HepG2 (cell line): ENCODE results near the gene NPTX2. TPM values are rescaled to one million over a fixed set of nuclear protein-coding genes. Genes with fewer than 3 reads are reported as not detected.

Experiments
- ATAC-seq: fragments of 200-7000 bp; cut with Tn5 transposase; 3 replicates; pipeline ENCODE4 v1.9.1; 2020; ENCODE audit warnings: mild to moderate bottlenecking, moderate library complexity
- BruUV-seq: library from RNA; stranded (reverse); fragments of 400-500 nt; replicated peaks from 2 replicates; lab custom pipeline; 2021; lab: Mats Ljungman, UMichigan
- CTCF ChIA-PET: fragments of 300-600 bp; formaldehyde crosslinking; extraction: SDS; loops from one replicate; lab custom pipeline; 2021; ENCODE audit warnings: low total read pairs, inconsistent platforms, low intra/inter-chr PET ratio; lab: Yijun Ruan, JAX
- POLR2A ChIA-PET: fragments of 350-600 bp; sonication (Branson Sonifier 250); formaldehyde crosslinking; loops from one replicate; lab custom pipeline; 2020; ENCODE audit warnings: antibody characterized with exemption, inconsistent platforms; lab: Yijun Ruan, JAX
- DNase-seq: peaks from one replicate; pipeline ENCODE4 v3.0.0-alpha.2; 2015; ENCODE audit warnings: low spot score
- FAIRE-seq: peaks from 3 replicates; lab custom pipeline; 2011; peaks lifted over from hg19 to GRCh38; lab: Jason Lieb, UNC
- H2AFZ ChIP-seq: one replicate; pipeline ENCODE4 v1.6.1; 2011; ENCODE audit warnings: low read length, inconsistent platforms
- H3K27ac ChIP-seq: fragments of 300-600 bp; 3 replicates; pipeline ENCODE4 v1.8.0; 2011; ENCODE audit warnings: mixed run types, mild to moderate bottlenecking, mixed read lengths, low read length, inconsistent platforms; ENCODE audit not compliant: insufficient read depth; ENCODE audit errors: extremely low read length
- H3K27me3 ChIP-seq, 2 experiments: fragments of 200-600 bp in 1 of 2; 2 replicates in 1 of 2; 3 replicates in 1 of 2; pipeline versions ENCODE4 v1.6.0 to v1.8.0; 2011; ENCODE audit warnings: low read length in 2 of 2, mild to moderate bottlenecking in 2 of 2, moderate library complexity in 2 of 2, inconsistent platforms in 1 of 2; ENCODE audit not compliant: insufficient read depth in 2 of 2, control insufficient read depth in 1 of 2
- H3K36me3 ChIP-seq, 2 experiments: fragments of 200-600 bp in 1 of 2; replicated peaks in 1 of 2; 2 replicates in 1 of 2; 3 replicates in 1 of 2; pipeline versions ENCODE4 v1.5.1 to v1.8.0; 2011; ENCODE audit warnings: low read length in 2 of 2, inconsistent platforms in 1 of 2; ENCODE audit not compliant: insufficient read depth in 2 of 2, control insufficient read depth in 1 of 2
- H3K4me1 ChIP-seq: 2 replicates; pipeline ENCODE4 v1.5.1; 2012; ENCODE audit warnings: low read length, inconsistent platforms; ENCODE audit not compliant: insufficient read depth
- H3K4me2 ChIP-seq: 2 replicates; pipeline ENCODE4 v1.6.0; 2011; ENCODE audit warnings: low read depth, low read length, inconsistent platforms
- H3K4me3 ChIP-seq, 3 experiments: fragments of 200-600 bp in 1 of 3; sonication (generic), shearing (Covaris generic) in 1 of 3; replicated peaks in 1 of 3; 2 replicates each; pipeline ENCODE4 v1.5.1; 2011 to 2016; ENCODE audit warnings: low read length in 3 of 3, inconsistent platforms in 2 of 3, low read depth in 2 of 3, mild to moderate bottlenecking in 2 of 3, control low read depth in 1 of 3, mixed read lengths in 1 of 3; ENCODE audit not compliant: insufficient read depth in 1 of 3
- H3K79me2 ChIP-seq: one replicate; pipeline ENCODE4 v1.6.1; 2011; ENCODE audit warnings: low read length, inconsistent platforms; ENCODE audit not compliant: insufficient read depth
- H3K9ac ChIP-seq: 2 replicates; pipeline ENCODE4 v1.6.0; 2011; ENCODE audit warnings: mild to moderate bottlenecking, low read depth, low read length, inconsistent platforms; ENCODE audit not compliant: insufficient read depth
- H3K9me3 ChIP-seq: 2 replicates; pipeline ENCODE4 v1.5.1; 2012; ENCODE audit warnings: mild to moderate bottlenecking, low read length
- H4K20me1 ChIP-seq: 2 replicates; pipeline ENCODE4 v1.6.0; 2011; ENCODE audit warnings: inconsistent platforms, mild to moderate bottlenecking, low read length, moderate library complexity; ENCODE audit not compliant: insufficient read depth
- FOSL1 ChIP-seq: sonication (generic); formaldehyde crosslinking; IDR thresholded peaks from 2 replicates; pipeline ENCODE4 v1.9.0; 2021; ENCODE audit warnings: missing genetic modification reagents, borderline replicate concordance
- KLF12 ChIP-seq: sonication (generic); formaldehyde crosslinking; IDR thresholded peaks from 2 replicates; pipeline ENCODE4 v1.4.0; 2020; ENCODE audit warnings: missing genetic modification reagents, borderline replicate concordance
- MAFK ChIP-seq, 2 experiments: IDR thresholded peaks in 1 of 2; conservative IDR thresholded peaks in 1 of 2; 2 replicates each; pipeline ENCODE4 v1.6.1; 2011; ENCODE audit warnings: improper control_type of control experiment in 2 of 2, low read length in 2 of 2
- MED8 ChIP-seq: sonication (generic); formaldehyde crosslinking; IDR thresholded peaks from 2 replicates; pipeline ENCODE4 v1.8.1; 2023; ENCODE audit warnings: mild to moderate bottlenecking, missing genetic modification reagents; ENCODE audit not compliant: insufficient replicate concordance
- RBAK ChIP-seq: sonication (generic); formaldehyde crosslinking; IDR thresholded peaks from 2 replicates; pipeline ENCODE4 v1.5.1; 2020; ENCODE audit warnings: mild to moderate bottlenecking, missing genetic modification reagents
- SP4 ChIP-seq: sonication (generic); formaldehyde crosslinking; IDR thresholded peaks from 2 replicates; pipeline ENCODE4 v1.8.1; 2023; ENCODE audit warnings: mild to moderate bottlenecking, missing genetic modification reagents
- SRSF4 ChIP-seq: fragments of 200-400 bp; formaldehyde crosslinking; IDR thresholded peaks from one replicate; pipeline ENCODE4 v1.6.1; 2018; ENCODE audit warnings: mild to moderate bottlenecking, low read depth, low read length, moderate library complexity; ENCODE audit not compliant: poor library complexity, severe bottlenecking
- TP53 ChIP-seq: sonication (generic); formaldehyde crosslinking; conservative IDR thresholded peaks from 2 replicates; pipeline ENCODE4 v1.4.0; 2020; ENCODE audit warnings: missing genetic modification reagents
- YEATS4 ChIP-seq: sonication (generic); formaldehyde crosslinking; IDR thresholded peaks from 2 replicates; pipeline ENCODE4 v1.4.0; 2020; ENCODE audit warnings: missing genetic modification reagents, borderline replicate concordance
- ZNF460 ChIP-seq: sonication (generic); formaldehyde crosslinking; IDR thresholded peaks from 2 replicates; pipeline ENCODE4 v1.5.1; 2020; ENCODE audit warnings: missing genetic modification reagents, mild to moderate bottlenecking, borderline replicate concordance
- ZNF790 ChIP-seq: sonication (generic); formaldehyde crosslinking; IDR thresholded peaks from 2 replicates; pipeline ENCODE4 v1.8.0; 2022; ENCODE audit warnings: missing genetic modification reagents, mild to moderate bottlenecking, borderline replicate concordance
- WGBS: methylation state at CpG from one replicate; pipeline ENCODE4 v1.1.6; 2017; ENCODE audit warnings: low lambda C conversion rate; 5-methylcytosine and 5-hydroxymethylcytosine counted together
- in situ Hi-C: cut with HindIII; loops from 2 replicates; pipeline ENCODE4 v1.10.0; 2017; ENCODE audit warnings: low pct_unique_long_range_greater_than_20kb; ENCODE audit not compliant: extremely low pct_ligation_motif_present
- intact Hi-C: fragments of 100-400 bp; cut with micrococcal nuclease; formaldehyde crosslinking; loops from one replicate; pipeline ENCODE4 v1.10.0; 2022; ENCODE audit not compliant: unreplicated experiment
- polyA plus RNA-seq, 8 experiments: library from polyadenylated mRNA; depleted of rRNA in 3 of 8; stranded (reverse) in 7 of 8; unstranded in 1 of 8; fragments of >200 nt; fragmentation: Illumina TruSeq in 4 of 8; extraction: Trizol in 4 of 8; gene quantifications; 2 replicates each; pipeline versions ENCODE4 v1.2.1 to v1.2.3, GENCODE V29; 2011 to 2016; ENCODE audit warnings: low read depth in 4 of 8, missing spikeins in 1 of 8, mixed read lengths in 1 of 8; ENCODE audit not compliant: insufficient read depth in 1 of 8
- total RNA-seq, 5 experiments: library from RNA; depleted of rRNA; stranded (reverse); fragments of >200 nt; fragmentation: Illumina TruSeq; extraction: Trizol; gene quantifications; 2 replicates each; pipeline ENCODE4 v1.2.3, GENCODE V29; 2016; ENCODE audit warnings: low read depth in 1 of 5
- TF ChIP-seq, protein P1 (sequence below): sonication (generic); formaldehyde crosslinking; IDR thresholded peaks from 2 replicates; pipeline ENCODE4 v1.4.0; 2020; ENCODE audit warnings: missing genetic modification reagents
- TF ChIP-seq, protein P2 (sequence below): sonication (generic); formaldehyde crosslinking; IDR thresholded peaks from 2 replicates; pipeline ENCODE4 v1.8.0; 2022; ENCODE audit warnings: mild to moderate bottlenecking, missing genetic modification reagents, moderate library complexity
- TF ChIP-seq, protein P3 (sequence below): sonication (generic); formaldehyde crosslinking; IDR thresholded peaks from 2 replicates; pipeline ENCODE4 v1.5.1; 2020; ENCODE audit warnings: mild to moderate bottlenecking, moderate library complexity, missing genetic modification reagents

Gene NPTX2
- total and polyA plus RNA-seq, 2 of the 13 experiments (the other 11 are each of a cell fraction or from before 2014, with no cell fraction given), result not detected

DNA sequence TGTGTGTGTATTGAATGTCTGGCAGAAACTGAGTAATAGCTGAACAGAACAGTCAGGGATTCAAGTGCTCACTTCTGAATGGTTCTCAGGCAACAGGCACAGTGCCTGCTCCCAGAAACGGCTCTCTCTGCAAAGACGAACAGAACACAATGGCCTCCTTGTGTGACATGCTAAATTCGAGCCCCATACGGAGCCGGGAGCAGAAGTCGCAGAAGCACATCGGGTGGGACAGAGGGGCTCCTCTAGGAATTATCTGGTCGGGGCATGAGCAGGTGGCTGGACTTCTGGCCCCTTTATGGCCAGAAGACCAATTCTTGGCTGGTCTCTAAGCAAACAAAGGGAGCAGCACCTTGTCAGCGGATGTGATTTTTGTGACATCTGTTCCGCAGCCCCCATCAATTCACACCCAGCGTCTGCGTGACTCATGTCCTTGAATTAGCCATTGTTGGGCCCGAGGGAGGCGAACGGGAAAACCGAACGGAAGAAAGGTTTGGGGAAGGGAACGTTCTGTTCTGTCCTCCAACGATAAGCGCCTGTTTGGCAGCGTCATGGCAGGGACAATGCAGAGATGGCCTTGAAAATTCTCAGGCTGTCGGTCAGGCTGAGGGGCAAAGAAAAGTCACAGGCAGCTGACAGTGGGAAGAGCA is 47.3 kb upstream of the NPTX2 start:
- Histone ChIP-seq H3K9me3 (no peaks in the 10 kb centered on the region), H4K20me1 (no peaks in the 10 kb centered on the region), H3K36me3 (no peaks in the 10 kb centered on the region), H3K79me2 (no peaks in the 10 kb centered on the region), H3K4me1 (no peaks in the 10 kb centered on the region), H3K4me2 (no peak overlapping the region), H3K27ac (no peak overlapping the region), H3K27me3 (peaks cover 3 to 23% of the 10 kb centered on the region in 2 experiments; a peak in 3 of 5 replicates), H3K4me3 (no peak overlapping the region), H2AFZ (no peak overlapping the region), H3K9ac (no peak overlapping the region)
- intact Hi-C loops, result no loop called here
- DNase-seq, result no peak
- 55% methylated on average over 15 of the region's 22 CpGs for WGBS
- FAIRE-seq, result no peak
- POLR2A ChIA-PET, result no interaction called here
- no TSS peak for BruUV-seq
- ATAC-seq, result no peak
- in situ Hi-C loops, result no loop called here
- CTCF ChIA-PET, result no interaction called here
- TF ChIP-seq SRSF4, result no peak
- no peak for TF ChIP-seq TP53
- no peak for TF ChIP-seq ZNF460 (CRISPR knock-in tag)
- TF ChIP-seq, protein P1, sequence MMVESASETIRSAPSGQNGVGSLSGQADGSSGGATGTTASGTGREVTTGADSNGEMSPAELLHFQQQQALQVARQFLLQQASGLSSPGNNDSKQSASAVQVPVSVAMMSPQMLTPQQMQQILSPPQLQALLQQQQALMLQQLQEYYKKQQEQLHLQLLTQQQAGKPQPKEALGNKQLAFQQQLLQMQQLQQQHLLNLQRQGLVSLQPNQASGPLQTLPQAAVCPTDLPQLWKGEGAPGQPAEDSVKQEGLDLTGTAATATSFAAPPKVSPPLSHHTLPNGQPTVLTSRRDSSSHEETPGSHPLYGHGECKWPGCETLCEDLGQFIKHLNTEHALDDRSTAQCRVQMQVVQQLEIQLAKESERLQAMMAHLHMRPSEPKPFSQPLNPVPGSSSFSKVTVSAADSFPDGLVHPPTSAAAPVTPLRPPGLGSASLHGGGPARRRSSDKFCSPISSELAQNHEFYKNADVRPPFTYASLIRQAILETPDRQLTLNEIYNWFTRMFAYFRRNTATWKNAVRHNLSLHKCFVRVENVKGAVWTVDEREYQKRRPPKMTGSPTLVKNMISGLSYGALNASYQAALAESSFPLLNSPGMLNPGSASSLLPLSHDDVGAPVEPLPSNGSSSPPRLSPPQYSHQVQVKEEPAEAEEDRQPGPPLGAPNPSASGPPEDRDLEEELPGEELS (CRISPR knock-in tag), result no peak
- TF ChIP-seq SP4 (CRISPR knock-in tag), result no peak
- no peak for TF ChIP-seq ZNF790 (CRISPR knock-in tag)
- no peak for TF ChIP-seq MAFK (conservative IDR thresholded peaks at IDR 0.05 in 1 of 2, IDR thresholded peaks at IDR 0.05 in 1 of 2; ENCODE audit: low read length in 2 of 2)
- TF ChIP-seq, protein P2, sequence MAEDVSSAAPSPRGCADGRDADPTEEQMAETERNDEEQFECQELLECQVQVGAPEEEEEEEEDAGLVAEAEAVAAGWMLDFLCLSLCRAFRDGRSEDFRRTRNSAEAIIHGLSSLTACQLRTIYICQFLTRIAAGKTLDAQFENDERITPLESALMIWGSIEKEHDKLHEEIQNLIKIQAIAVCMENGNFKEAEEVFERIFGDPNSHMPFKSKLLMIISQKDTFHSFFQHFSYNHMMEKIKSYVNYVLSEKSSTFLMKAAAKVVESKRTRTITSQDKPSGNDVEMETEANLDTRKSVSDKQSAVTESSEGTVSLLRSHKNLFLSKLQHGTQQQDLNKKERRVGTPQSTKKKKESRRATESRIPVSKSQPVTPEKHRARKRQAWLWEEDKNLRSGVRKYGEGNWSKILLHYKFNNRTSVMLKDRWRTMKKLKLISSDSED (CRISPR knock-in tag), result no peak
- TF ChIP-seq, protein P3, sequence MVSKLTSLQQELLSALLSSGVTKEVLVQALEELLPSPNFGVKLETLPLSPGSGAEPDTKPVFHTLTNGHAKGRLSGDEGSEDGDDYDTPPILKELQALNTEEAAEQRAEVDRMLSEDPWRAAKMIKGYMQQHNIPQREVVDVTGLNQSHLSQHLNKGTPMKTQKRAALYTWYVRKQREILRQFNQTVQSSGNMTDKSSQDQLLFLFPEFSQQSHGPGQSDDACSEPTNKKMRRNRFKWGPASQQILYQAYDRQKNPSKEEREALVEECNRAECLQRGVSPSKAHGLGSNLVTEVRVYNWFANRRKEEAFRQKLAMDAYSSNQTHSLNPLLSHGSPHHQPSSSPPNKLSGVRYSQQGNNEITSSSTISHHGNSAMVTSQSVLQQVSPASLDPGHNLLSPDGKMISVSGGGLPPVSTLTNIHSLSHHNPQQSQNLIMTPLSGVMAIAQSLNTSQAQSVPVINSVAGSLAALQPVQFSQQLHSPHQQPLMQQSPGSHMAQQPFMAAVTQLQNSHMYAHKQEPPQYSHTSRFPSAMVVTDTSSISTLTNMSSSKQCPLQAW, result no peak
- no peak for TF ChIP-seq YEATS4 (CRISPR knock-in tag)
- TF ChIP-seq FOSL1, result no peak
- no peak for TF ChIP-seq RBAK
- no peak for TF ChIP-seq KLF12 (CRISPR knock-in tag)
- TF ChIP-seq MED8, result no peak
